T-cell (primary cell): ENCODE measurements around the gene CUX1. TPM values are rescaled to one million over a fixed set of nuclear protein-coding genes. Genes with fewer than 3 reads are reported as not detected.
"Not testable (repeated sequence)": the region's sequence is repeated elsewhere in the genome, so short reads cannot be mapped to it uniquely, and the experiment has no call there.

Experiments
- ATAC-seq, 4 experiments: fragments of 200-7000 bp in 3 of 4; fragments of 150-1000 bp in 1 of 4; cut with Tn5 transposase; replicated peaks in 1 of 4; 1 replicate in 3 of 4; 2 replicates in 1 of 4; pipeline ENCODE4 v1.10.0; 2021; ENCODE audit warnings: moderate library complexity in 3 of 4, mild to moderate bottlenecking in 2 of 4, moderate number of reproducible peaks in 1 of 4
- CTCF ChIA-PET, 2 donors: fragments of 300-600 bp; sonication (Branson Sonifier 250); formaldehyde crosslinking; loops; one replicate each; lab custom pipeline; 2022; ENCODE audit warnings: antibody characterized with exemption in 2 of 2; lab: Charles Lee
- POLR2A ChIA-PET, 2 donors: fragments of 300-600 bp; sonication (Branson Sonifier 250); formaldehyde crosslinking; loops; one replicate each; lab custom pipeline; 2022; ENCODE audit warnings: antibody characterized with exemption in 2 of 2; lab: Charles Lee
- DNase-seq, 35 experiments: peaks; one replicate each; pipeline versions ENCODE4 v3.0.0 to v3.0.0-alpha.2; 2013 to 2023
- H3K27ac ChIP-seq: one replicate; pipeline ENCODE4 v1.5.1; 2013; ENCODE audit warnings: low read length
- H3K27me3 ChIP-seq, 2 experiments: replicated peaks in 1 of 2; 1 replicate in 1 of 2; 2 replicates in 1 of 2; pipeline versions ENCODE4 v1.6.1 to v1.7.0; 2013; ENCODE audit warnings: low read length in 1 of 2, mixed read lengths in 1 of 2; ENCODE audit not compliant: control insufficient read depth in 2 of 2, insufficient read depth in 2 of 2; ENCODE audit errors: extremely low read depth in 1 of 2
- H3K36me3 ChIP-seq, 2 donors: 1 replicate in 1 of 2; 2 replicates in 1 of 2; pipeline versions ENCODE4 v1.6.1 to v1.7.0; 2013; ENCODE audit warnings: low read length in 1 of 2; ENCODE audit not compliant: control insufficient read depth in 2 of 2, insufficient read depth in 1 of 2; ENCODE audit errors: extremely low read depth in 1 of 2
- H3K4me1 ChIP-seq, 2 experiments: 1 replicate in 1 of 2; 2 replicates in 1 of 2; pipeline versions ENCODE4 v1.6.1 to v1.7.0; 2013; ENCODE audit warnings: low read length in 2 of 2, mixed read lengths in 1 of 2; ENCODE audit not compliant: insufficient read depth in 2 of 2, control insufficient read depth in 1 of 2; ENCODE audit errors: extremely low read depth in 1 of 2
- H3K4me3 ChIP-seq, 2 donors: 1 replicate in 1 of 2; 2 replicates in 1 of 2; pipeline versions ENCODE4 v1.5.1 to v1.7.0; 2013; ENCODE audit warnings: mild to moderate bottlenecking in 2 of 2, low read length in 1 of 2, moderate library complexity in 1 of 2; ENCODE audit not compliant: control insufficient read depth in 1 of 2; ENCODE audit errors: extremely low read depth in 1 of 2
- H3K9me3 ChIP-seq: 2 replicates; pipeline ENCODE4 v1.7.0; 2013
- H3K27ac Mint-ChIP-seq, 2 donors: one replicate each; pipeline ENCODE4 v1.8.0; 2020 to 2021; ENCODE audit warnings: mild to moderate bottlenecking in 2 of 2, mixed read lengths in 2 of 2
- H3K27me3 Mint-ChIP-seq, 2 donors: one replicate each; pipeline ENCODE4 v1.8.0; 2021 to 2022; ENCODE audit warnings: mixed read lengths in 2 of 2
- H3K36me3 Mint-ChIP-seq: one replicate; pipeline ENCODE4 v1.8.0; 2021; ENCODE audit warnings: mixed read lengths
- H3K4me1 Mint-ChIP-seq, 3 donors: one replicate each; pipeline ENCODE4 v1.8.0; 2020 to 2022; ENCODE audit warnings: mixed read lengths in 3 of 3, mild to moderate bottlenecking in 1 of 3
- H3K4me3 Mint-ChIP-seq, 3 donors: one replicate each; pipeline ENCODE4 v1.8.0; 2020 to 2022; ENCODE audit warnings: mild to moderate bottlenecking in 3 of 3, mixed read lengths in 3 of 3, moderate library complexity in 3 of 3
- H3K9me3 Mint-ChIP-seq, 3 donors: one replicate each; pipeline ENCODE4 v1.8.0; 2020 to 2022; ENCODE audit warnings: mixed read lengths in 3 of 3
- WGBS: methylation state at CpG from one replicate; pipeline ENCODE4 v1.1.5; 2013; ENCODE audit warnings: missing lambda C conversion rate; ENCODE audit not compliant: insufficient coverage; 5-methylcytosine and 5-hydroxymethylcytosine counted together
- total RNA-seq, 35 experiments: library from RNA in 6 of 35; stranded (reverse) in 6 of 35; fragments of 120-200 nt in 1 of 35; gene quantifications; one replicate each; pipeline versions ENCODE4 v1.2.1 to v1.2.4 and lab custom pipeline; 2013 to 2026

The CUX1 gene
- total RNA-seq, 5 donors from 2014 or later (not counting 1 experiment from before 2014, with no cell fraction given): 36.9 to 50.2 (median 42.8) TPM

DNA sequence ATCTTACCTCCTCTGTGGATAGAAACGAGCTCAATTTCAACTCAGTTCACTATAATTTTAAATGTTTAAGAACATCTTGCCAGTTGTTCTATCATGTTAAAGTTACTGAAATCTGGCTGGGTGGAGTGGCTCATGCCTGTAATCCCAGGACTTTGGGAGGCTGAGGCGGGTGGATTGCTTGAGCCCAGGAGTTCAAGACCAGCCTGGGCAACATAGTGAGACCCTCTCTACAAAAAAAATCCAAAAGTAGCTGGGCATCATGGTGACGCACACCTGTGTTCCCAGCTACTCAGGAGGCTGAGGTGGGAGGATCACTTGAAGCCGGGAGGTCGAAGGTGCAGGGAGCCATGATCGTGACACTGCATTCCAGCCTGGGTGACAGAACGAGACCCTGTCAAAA, 20.0 kb downstream of the CUX1 start:
- ATAC-seq, H3K4me1 ChIP-seq, H3K27me3 ChIP-seq, POLR2A ChIA-PET, DNase-seq, H3K36me3 Mint-ChIP-seq, H3K27ac ChIP-seq, CTCF ChIA-PET, H3K4me3 Mint-ChIP-seq, H3K27ac Mint-ChIP-seq, H3K27me3 Mint-ChIP-seq, H3K9me3 ChIP-seq, H3K4me3 ChIP-seq, H3K36me3 ChIP-seq, H3K9me3 Mint-ChIP-seq: not testable (repeated sequence)
- peaks cover 17 to 20% (median 20%) of the 10 kb centered on the region in 3 donors for H3K4me1 Mint-ChIP-seq
- no CpG with 5 or more reads among the region's 7 CpGs for WGBS

DNA sequence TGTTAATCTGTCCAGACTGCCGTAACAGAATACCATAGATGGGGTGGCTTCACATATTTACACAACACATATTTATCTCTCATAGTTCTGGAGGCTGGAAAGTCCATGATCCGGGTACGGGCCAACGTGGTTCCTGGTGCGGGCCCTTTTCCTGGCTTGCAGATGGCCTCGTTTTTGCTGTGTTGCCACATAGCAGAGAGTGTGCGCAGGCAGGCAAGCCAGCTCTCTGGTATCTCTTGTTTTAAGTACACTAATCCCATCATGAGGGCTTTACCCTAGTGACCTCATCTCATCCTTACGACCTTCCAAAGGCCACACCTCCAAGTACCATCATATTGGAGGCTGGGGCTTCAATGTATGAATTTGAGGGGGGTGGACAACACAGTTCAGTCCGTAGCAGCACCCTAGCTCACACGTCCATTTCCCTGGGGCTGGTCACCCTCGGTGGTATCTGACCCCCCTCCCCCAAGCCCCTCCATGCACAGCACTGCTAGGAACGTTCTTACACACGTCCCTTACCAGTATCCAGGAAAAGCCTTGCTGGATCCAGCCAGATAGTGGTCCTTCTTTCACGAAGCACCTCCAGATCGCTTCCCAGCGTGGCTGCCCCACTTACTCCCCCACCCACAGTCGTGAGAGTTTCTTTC, 21.5 kb downstream of the CUX1 start:
- Mint-ChIP-seq H3K36me3 (peaks cover 2% of the 10 kb centered on the region), H3K4me1 (peaks cover 16 to 19% (median 17%) of the 10 kb centered on the region in 3 donors), H3K27me3 (no peaks in the 10 kb centered on the region), H3K27ac (no peak overlapping the region), H3K9me3 (peaks cover 0 to 3% (median 0%) of the 10 kb centered on the region in 3 donors), H3K4me3 (no peak overlapping the region)
- 93% methylated on average over 7 of the region's 17 CpGs for WGBS
- no peak overlapping the region for H3K4me3 ChIP-seq
- no peaks in the 10 kb centered on the region for H3K27me3 ChIP-seq
- H3K27ac ChIP-seq: no peak overlapping the region
- no peaks in the 10 kb centered on the region for H3K9me3 ChIP-seq
- H3K4me1 ChIP-seq: peaks cover 0 to 2% of the 10 kb centered on the region in 2 experiments
- no peak for DNase-seq
- ATAC-seq: no peak
- ChIA-PET POLR2A (no interaction called here), CTCF (no interaction called here)
- no peaks in the 10 kb centered on the region for H3K36me3 ChIP-seq

DNA sequence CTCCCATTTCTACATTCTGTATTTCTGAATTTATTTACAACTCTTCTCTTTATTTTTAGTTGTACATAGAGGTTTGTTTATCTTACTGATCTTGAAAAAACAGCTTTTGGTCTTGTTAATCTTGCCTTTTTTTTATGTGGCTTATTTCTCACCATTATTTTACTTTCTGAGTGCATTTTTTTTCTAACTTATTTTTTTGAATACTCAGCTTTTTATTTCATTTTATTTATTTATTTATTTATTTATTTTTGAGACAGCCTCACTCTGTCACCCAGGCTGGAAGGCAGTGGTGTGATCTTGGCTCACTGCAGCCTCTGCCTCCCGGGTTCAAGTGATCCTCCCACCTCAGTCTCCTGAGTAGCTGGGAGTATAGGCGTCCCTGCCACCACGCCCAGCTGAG, 23.9 kb downstream of the CUX1 start:
- 100% methylated on average over 1 of the region's 3 CpGs for whole genome bisulfite sequencing
- Mint-ChIP-seq H3K4me1 (peaks cover 15 to 31% (median 16%) of the 10 kb centered on the region in 3 donors), H3K4me3 (no peak overlapping the region), H3K36me3 (peaks cover 2% of the 10 kb centered on the region), H3K9me3 (no peaks in the 10 kb centered on the region), H3K27ac (no peak overlapping the region), H3K27me3 (no peaks in the 10 kb centered on the region)
- ATAC-seq (no peak), DNase-seq (no peak)
- H3K27me3 ChIP-seq: no peaks in the 10 kb centered on the region
- POLR2A ChIA-PET: no interaction called here
- no peak overlapping the region for H3K27ac ChIP-seq
- H3K4me1 ChIP-seq: peaks cover 0 to 2% of the 10 kb centered on the region in 2 experiments
- no peaks in the 10 kb centered on the region for H3K36me3 ChIP-seq
- no peak overlapping the region for H3K4me3 ChIP-seq
- H3K9me3 ChIP-seq: no peaks in the 10 kb centered on the region
- CTCF ChIA-PET: interaction anchor here (0.8 to 1.6 kb wide), 2 partner anchors 8 to 29 kb away, joined by 4 to 5 read pairs; no protein-coding TSS in a partner anchor

DNA sequence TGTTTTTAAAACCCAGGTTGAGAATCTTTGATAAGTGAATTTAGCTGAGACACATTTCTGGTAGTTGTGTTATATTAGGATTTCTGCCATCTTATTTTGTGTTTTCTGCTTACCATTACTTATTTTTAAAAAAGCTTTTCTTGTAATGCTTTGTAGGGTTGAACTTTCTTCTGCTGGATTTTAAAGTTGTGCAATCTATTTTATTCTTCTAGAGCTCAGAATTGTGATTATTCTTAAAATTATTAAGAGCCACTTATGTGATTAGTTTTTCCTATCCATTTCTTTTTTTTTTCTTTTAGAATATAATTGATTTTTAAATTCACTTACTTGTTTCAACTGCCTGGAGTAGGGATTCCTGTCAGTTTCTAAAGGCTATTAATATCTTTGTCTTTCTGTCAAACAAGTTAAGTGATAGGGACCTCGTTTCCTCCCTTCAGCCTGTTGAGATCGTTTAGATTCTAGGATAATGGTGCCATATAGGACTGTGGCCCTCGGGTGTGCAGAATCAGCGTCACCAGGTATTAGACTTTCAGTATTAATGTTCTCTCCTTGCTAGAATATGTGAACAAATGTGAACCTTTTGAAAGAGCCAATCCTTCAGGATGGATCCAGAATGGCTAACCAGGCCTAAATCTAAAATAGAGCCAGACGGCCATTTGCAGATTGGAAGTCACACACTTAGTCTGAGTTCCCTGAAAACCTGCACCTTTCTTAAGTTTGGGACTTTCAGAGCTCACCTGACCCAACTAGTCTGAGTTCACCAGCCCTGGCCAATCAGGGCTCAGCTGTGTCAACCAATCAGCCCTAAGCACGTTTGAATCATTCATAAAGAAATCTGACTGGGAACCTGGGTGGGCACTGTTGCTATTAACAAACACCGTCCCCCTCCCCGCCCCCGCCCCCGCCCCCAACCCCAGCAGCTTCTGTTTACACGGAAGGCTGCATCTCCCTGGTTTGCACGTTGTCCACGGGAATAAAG, 26.2 kb downstream of the CUX1 start:
- WGBS: 93% methylated on average over 1 of the region's 13 CpGs
- CTCF ChIA-PET: interaction anchor here in 1 of 2 donors (0.6 kb wide), 1 partner anchor 192 kb away, joined by 3 read pairs; no protein-coding TSS in a partner anchor
- POLR2A ChIA-PET: interaction anchor here in 1 of 2 donors (0.7 kb wide), 2 partner anchors 37 to 374 kb away, joined by 3 read pairs; no protein-coding TSS in a partner anchor

DNA sequence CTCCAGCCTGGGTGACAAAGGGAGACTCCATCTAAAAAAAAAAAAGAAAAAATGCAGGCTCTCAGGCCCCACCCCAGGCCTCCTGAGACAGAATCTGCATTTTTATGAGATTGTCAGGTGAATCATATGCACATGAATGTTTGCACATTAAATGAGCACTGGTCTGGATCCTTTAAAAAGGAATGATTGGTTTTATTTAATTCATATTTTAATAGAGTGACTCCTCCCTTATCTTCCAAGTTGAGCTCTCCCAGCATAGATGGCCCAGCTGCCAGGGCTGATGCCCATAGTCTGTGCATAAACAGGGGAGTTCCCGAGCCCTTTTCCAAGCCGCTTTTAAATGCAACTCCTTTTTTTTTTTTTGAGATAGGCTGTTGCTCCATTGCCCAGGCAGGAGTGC, 28.5 kb downstream of the CUX1 start:
- peaks cover 0 to 13% of the 10 kb centered on the region in 2 experiments for H3K4me1 ChIP-seq
- Mint-ChIP-seq H3K4me3 (no peak overlapping the region), H3K27me3 (no peaks in the 10 kb centered on the region), H3K36me3 (peaks cover 15% of the 10 kb centered on the region), H3K4me1 (peaks cover 17 to 29% (median 17%) of the 10 kb centered on the region in 3 donors), H3K9me3 (peaks cover 0 to 17% (median 0%) of the 10 kb centered on the region in 3 donors), H3K27ac (no peak overlapping the region)
- H3K27me3 ChIP-seq: no peaks in the 10 kb centered on the region
- no peak overlapping the region for H3K4me3 ChIP-seq
- ChIA-PET POLR2A (no interaction called here), CTCF (interaction anchor here in 1 of 2 donors (0.7 kb wide), 1 partner anchor 11 kb away, joined by 3 read pairs; no protein-coding TSS in a partner anchor)
- DNase-seq: no peak
- WGBS: 100% methylated on average over 1 of the region's 2 CpGs
- no peaks in the 10 kb centered on the region for H3K9me3 ChIP-seq
- peaks cover 0 to 3% of the 10 kb centered on the region in 2 donors for H3K36me3 ChIP-seq
- ATAC-seq: no peak
- no peak overlapping the region for H3K27ac ChIP-seq

More for the DNA sequence above, 26.2 kb downstream of the CUX1 start:
- H3K4me3 Mint-ChIP-seq: no peak overlapping the region
- DNase-seq: no peak
- H3K27ac Mint-ChIP-seq: no peak overlapping the region
- H3K36me3 ChIP-seq: peaks cover 0 to 3% of the 10 kb centered on the region in 2 donors
- H3K27ac ChIP-seq: no peak overlapping the region
- H3K27me3 ChIP-seq: no peaks in the 10 kb centered on the region
- no peak overlapping the region for H3K4me3 ChIP-seq
- H3K36me3 Mint-ChIP-seq: peaks cover 9% of the 10 kb centered on the region
- peaks cover 0 to 15% of the 10 kb centered on the region in 2 experiments for H3K4me1 ChIP-seq
- peaks cover 0 to 6% (median 0%) of the 10 kb centered on the region in 3 donors for H3K9me3 Mint-ChIP-seq
- H3K4me1 Mint-ChIP-seq: peaks cover 16 to 37% (median 18%) of the 10 kb centered on the region in 3 donors
- H3K27me3 Mint-ChIP-seq: no peaks in the 10 kb centered on the region
- H3K9me3 ChIP-seq: no peaks in the 10 kb centered on the region
- ATAC-seq: no peak
